ENCODE data around the gene SMCO2. TPM values are rescaled to one million over a fixed set of nuclear protein-coding genes. Genes with fewer than 3 reads are reported as not detected.

SMCO2 gene
- total RNA-seq, 1 experiment from 2014 or later, result not detected

DNA sequence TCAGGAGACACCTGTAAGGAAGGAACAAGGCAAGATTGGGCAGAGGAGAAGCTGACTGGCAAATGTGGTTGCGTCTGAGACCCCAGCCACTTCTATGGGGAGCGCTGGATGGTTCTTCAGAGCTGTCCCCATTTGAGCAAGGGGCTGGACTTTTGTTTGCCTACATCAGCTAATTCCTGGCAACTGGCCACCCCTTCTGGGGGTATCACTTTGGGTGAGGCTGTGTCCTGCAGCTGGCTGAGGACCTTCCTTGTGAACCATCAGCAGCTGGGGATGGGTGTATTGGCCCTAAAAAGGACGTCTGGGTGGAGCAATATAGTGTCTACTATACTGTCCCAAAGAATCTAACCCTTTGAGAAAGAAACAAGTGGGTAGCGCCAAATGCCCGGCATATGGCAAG, 101.1 kb downstream of the SMCO2 start:
- H3K4me3 ChIP-seq (replicated peaks in 1 of 2; ENCODE audit: low read depth in 1 of 2, low read length in 2 of 2), result no peak overlapping the region
- no peaks in the 10 kb centered on the region for H3K9me3 ChIP-seq (ENCODE audit: control insufficient read depth in 1 of 2, insufficient read depth in 1 of 2, low read depth in 1 of 2, low read length in 2 of 2)
- ChIA-PET POLR2A (no interaction called here), CTCF (no interaction called here), RAD21 (ENCODE audit: low non-redundant PET in 1 of 2, low total read pairs in 2 of 2, uncharacterized antibody in 2 of 2, unreplicated experiment in 2 of 2) (no interaction called here)
- no peak for TF ChIP-seq FOSL1 (IDR thresholded peaks at IDR 0.05; ENCODE audit: low read depth)
- no peak for TF ChIP-seq POLR2AphosphoS5 (IDR thresholded peaks at IDR 0.05; ENCODE audit: low read depth, low read length)
- no peak for TF ChIP-seq ELF1 (IDR thresholded peaks at IDR 0.05; ENCODE audit: borderline replicate concordance, low read depth)
- TF ChIP-seq CBX3 (IDR thresholded peaks at IDR 0.05; ENCODE audit: low read depth), result no peak
- TF ChIP-seq TCF7L2 (IDR thresholded peaks at IDR 0.05; ENCODE audit: borderline replicate concordance, extremely low read depth, insufficient read depth, insufficient read length), result no peak
- no peak for TF ChIP-seq CEBPB (IDR thresholded peaks at IDR 0.05; ENCODE audit: low read depth)
- no peak for TF ChIP-seq SP1 (IDR thresholded peaks at IDR 0.05; ENCODE audit: low read depth)
- no peak for TF ChIP-seq SRF (IDR thresholded peaks at IDR 0.05; ENCODE audit: low read depth)
- no peak for TF ChIP-seq YY1 (IDR thresholded peaks at IDR 0.05; ENCODE audit: extremely low read depth, insufficient replicate concordance, low read depth, low read length)
- TF ChIP-seq EGR1 (IDR thresholded peaks at IDR 0.05; ENCODE audit: low read depth), result no peak
- no peak for TF ChIP-seq JUND (IDR thresholded peaks at IDR 0.05)
- no peak for TF ChIP-seq POLR2A (IDR thresholded peaks at IDR 0.05; ENCODE audit: borderline replicate concordance, extremely low read depth, insufficient read depth, insufficient read length)
- TF ChIP-seq, protein P1, sequence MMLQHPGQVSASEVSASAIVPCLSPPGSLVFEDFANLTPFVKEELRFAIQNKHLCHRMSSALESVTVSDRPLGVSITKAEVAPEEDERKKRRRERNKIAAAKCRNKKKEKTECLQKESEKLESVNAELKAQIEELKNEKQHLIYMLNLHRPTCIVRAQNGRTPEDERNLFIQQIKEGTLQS (IDR thresholded peaks at IDR 0.05), result no peak
- TF ChIP-seq EZH2 (IDR thresholded peaks at IDR 0.05), result no peak
- no peak for TF ChIP-seq REST (IDR thresholded peaks at IDR 0.05; ENCODE audit: low read depth)
- TF ChIP-seq, protein P2, sequence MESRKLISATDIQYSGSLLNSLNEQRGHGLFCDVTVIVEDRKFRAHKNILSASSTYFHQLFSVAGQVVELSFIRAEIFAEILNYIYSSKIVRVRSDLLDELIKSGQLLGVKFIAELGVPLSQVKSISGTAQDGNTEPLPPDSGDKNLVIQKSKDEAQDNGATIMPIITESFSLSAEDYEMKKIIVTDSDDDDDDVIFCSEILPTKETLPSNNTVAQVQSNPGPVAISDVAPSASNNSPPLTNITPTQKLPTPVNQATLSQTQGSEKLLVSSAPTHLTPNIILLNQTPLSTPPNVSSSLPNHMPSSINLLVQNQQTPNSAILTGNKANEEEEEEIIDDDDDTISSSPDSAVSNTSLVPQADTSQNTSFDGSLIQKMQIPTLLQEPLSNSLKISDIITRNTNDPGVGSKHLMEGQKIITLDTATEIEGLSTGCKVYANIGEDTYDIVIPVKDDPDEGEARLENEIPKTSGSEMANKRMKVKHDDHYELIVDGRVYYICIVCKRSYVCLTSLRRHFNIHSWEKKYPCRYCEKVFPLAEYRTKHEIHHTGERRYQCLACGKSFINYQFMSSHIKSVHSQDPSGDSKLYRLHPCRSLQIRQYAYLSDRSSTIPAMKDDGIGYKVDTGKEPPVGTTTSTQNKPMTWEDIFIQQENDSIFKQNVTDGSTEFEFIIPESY (IDR thresholded peaks at IDR 0.05; ENCODE audit: extremely low read depth, insufficient replicate concordance, low read length), result no peak
- TF ChIP-seq ZFX (IDR thresholded peaks at IDR 0.05), result no peak
- H3K79me2 ChIP-seq (ENCODE audit: insufficient read depth, low read length), result peaks cover 80% of the 10 kb centered on the region
- H4K20me1 ChIP-seq (ENCODE audit: insufficient read depth), result no peaks in the 10 kb centered on the region
- peaks cover 61 to 72% of the 10 kb centered on the region in 2 experiments for H3K4me1 ChIP-seq (ENCODE audit: control insufficient read depth in 1 of 2, insufficient read depth in 2 of 2, low read length in 2 of 2)
- intact Hi-C loops (cut with micrococcal nuclease), result no loop called here
- DNase-seq (ENCODE audit: low read depth, low spot score) (no peak), ATAC-seq (no peak)
- peak overlapping the region; percentile 82 for H3K27ac ChIP-seq (ENCODE audit: low read depth, low read length)
- no peak overlapping the region for H3K9ac ChIP-seq (ENCODE audit: low read length)
- no peaks in the 10 kb centered on the region for H3K36me3 ChIP-seq (ENCODE audit: control insufficient read depth in 1 of 2, insufficient read depth in 2 of 2, low read length in 2 of 2)
- peak overlapping the region; percentile 84; the same call in 1 of the 2 replicates for H3K4me2 ChIP-seq (ENCODE audit: low read length)
- H3K27me3 ChIP-seq (ENCODE audit: insufficient read depth, low read length), result no peaks in the 10 kb centered on the region
- BruUV-seq (replicated peaks), result no TSS peak
- H2AFZ ChIP-seq (ENCODE audit: low read depth, low read length, poor library complexity, severe bottlenecking), result no peak overlapping the region
- no peaks in the 10 kb centered on the region for H3K9me2 ChIP-seq (ENCODE audit: insufficient read depth)
